Transverse colon (tissue), 4 donors: ENCODE data around the gene CREM. TPM values are rescaled to one million over a fixed set of nuclear protein-coding genes. Genes with fewer than 3 reads are reported as not detected.
A peak's percentile ranks its signal among the peaks of the same experiment; 100 is the strongest.
"Not testable (repeated sequence)": the region's sequence is repeated elsewhere in the genome, so short reads cannot be mapped to it uniquely, and the experiment has no call there.

ENCODE experiments used
- DNase-seq: peaks from one replicate; pipeline ENCODE4 v3.0.0-alpha.2; 2019
- H3K27ac ChIP-seq, 4 donors: fragments of 200-600 bp; sonication (generic); 2 replicates each; pipeline ENCODE4 v1.5.1; 2016 to 2018; ENCODE audit warnings: inconsistent platforms in 4 of 4
- H3K27me3 ChIP-seq: fragments of 200-600 bp; sonication (generic); 2 replicates; pipeline ENCODE4 v1.5.1; 2017; ENCODE audit warnings: inconsistent platforms
- H3K36me3 ChIP-seq, 4 donors: fragments of 200-600 bp; sonication (generic); 2 replicates each; pipeline ENCODE4 v1.5.1; 2017 to 2019; ENCODE audit warnings: inconsistent platforms in 4 of 4
- H3K4me1 ChIP-seq, 4 donors: fragments of 200-600 bp; sonication (generic); 2 replicates each; pipeline ENCODE4 v1.5.1; 2017 to 2020; ENCODE audit warnings: inconsistent platforms in 4 of 4
- H3K4me3 ChIP-seq, 4 donors: fragments of 200-600 bp; sonication (generic); 1 replicate in 1 of 4; 2 replicates in 3 of 4; pipeline versions ENCODE4 v1.5.1 to v1.6.1; 2017 to 2019; ENCODE audit warnings: inconsistent platforms in 4 of 4
- H3K9me3 ChIP-seq, 2 donors: fragments of 200-600 bp; sonication (generic); 2 replicates each; pipeline ENCODE4 v1.5.1; 2017 to 2019; ENCODE audit warnings: inconsistent platforms in 2 of 2
- EP300 ChIP-seq: sonication (generic); formaldehyde crosslinking; IDR thresholded peaks from one replicate; pipeline ENCODE4 v1.6.1; 2017; ENCODE audit warnings: antibody characterized with exemption, low read depth
- POLR2A ChIP-seq: fragments of 450-650 bp; IDR thresholded peaks from one replicate; pipeline ENCODE4 v1.6.1; 2016; ENCODE audit warnings: antibody characterized with exemption, mild to moderate bottlenecking, moderate library complexity
- POLR2AphosphoS5 ChIP-seq, 3 donors: sonication (generic); formaldehyde crosslinking; IDR thresholded peaks; one replicate each; pipeline ENCODE4 v1.6.1; 2016; ENCODE audit warnings: antibody characterized with exemption in 3 of 3
- WGBS, 2 donors: methylation state at CpG; one replicate each; pipeline ENCODE4 v1.1.5; 2018; ENCODE audit warnings: low coverage in 1 of 2; 5-methylcytosine and 5-hydroxymethylcytosine counted together
- in situ Hi-C, 4 donors: fragments of 200-750 bp; cut with MboI; loops; one replicate each; pipeline versions ENCODE4 v1.15.0 to v1.15.1; 2017; ENCODE audit warnings: low sequenced_read_pairs in 3 of 4, low pct_ligation_motif_present in 1 of 4, low pct_unique_long_range_greater_than_20kb in 1 of 4
- intact Hi-C: fragments of 100-400 bp; cut with DNase I; formaldehyde crosslinking; loops from one replicate; pipeline ENCODE4 v1.15.1; 2023; ENCODE audit warnings: low total_unique reads
- total RNA-seq, 4 donors: library from RNA; depleted of rRNA; stranded (reverse); fragments of >200 nt; gene quantifications; one replicate each; pipeline ENCODE4 v1.1.0, GENCODE V29; 2016
- TF ChIP-seq, protein P1 (sequence below), 5 experiments: fragments of 200-600 bp in 3 of 5; fragments of 450-650 bp in 2 of 5; sonication (generic) in 3 of 5; IDR thresholded peaks; 1 replicate in 2 of 5; 2 replicates in 3 of 5; pipeline ENCODE4 v1.5.1; 2016 to 2017; ENCODE audit warnings: antibody characterized with exemption in 5 of 5, inconsistent platforms in 3 of 5, mild to moderate bottlenecking in 2 of 5, moderate library complexity in 1 of 5

Gene CREM
- total RNA-seq, 4 donors from 2014 or later: 2.8 to 99.9 (median 21.1) TPM

- WGBS, 2 donors: 92% methylated on average over 19 of the region's 19 CpGs; no CpG with 5 or more reads in 1 of the 2 donors
- no peak overlapping the region for H3K27ac ChIP-seq
- DNase-seq: no peak
- no peaks in the 10 kb centered on the region for H3K36me3 ChIP-seq
- no peak overlapping the region for H3K4me3 ChIP-seq
- H3K9me3 ChIP-seq: no peaks in the 10 kb centered on the region
- intact Hi-C loops (no loop called here), in situ Hi-C loops (loop anchor here (5.0 to 25.0 kb wide), 3 partner anchors 90 to 227 kb away; partner anchors contain the start of gene CREM (in 1 of the 4))
- TF ChIP-seq, protein P1, sequence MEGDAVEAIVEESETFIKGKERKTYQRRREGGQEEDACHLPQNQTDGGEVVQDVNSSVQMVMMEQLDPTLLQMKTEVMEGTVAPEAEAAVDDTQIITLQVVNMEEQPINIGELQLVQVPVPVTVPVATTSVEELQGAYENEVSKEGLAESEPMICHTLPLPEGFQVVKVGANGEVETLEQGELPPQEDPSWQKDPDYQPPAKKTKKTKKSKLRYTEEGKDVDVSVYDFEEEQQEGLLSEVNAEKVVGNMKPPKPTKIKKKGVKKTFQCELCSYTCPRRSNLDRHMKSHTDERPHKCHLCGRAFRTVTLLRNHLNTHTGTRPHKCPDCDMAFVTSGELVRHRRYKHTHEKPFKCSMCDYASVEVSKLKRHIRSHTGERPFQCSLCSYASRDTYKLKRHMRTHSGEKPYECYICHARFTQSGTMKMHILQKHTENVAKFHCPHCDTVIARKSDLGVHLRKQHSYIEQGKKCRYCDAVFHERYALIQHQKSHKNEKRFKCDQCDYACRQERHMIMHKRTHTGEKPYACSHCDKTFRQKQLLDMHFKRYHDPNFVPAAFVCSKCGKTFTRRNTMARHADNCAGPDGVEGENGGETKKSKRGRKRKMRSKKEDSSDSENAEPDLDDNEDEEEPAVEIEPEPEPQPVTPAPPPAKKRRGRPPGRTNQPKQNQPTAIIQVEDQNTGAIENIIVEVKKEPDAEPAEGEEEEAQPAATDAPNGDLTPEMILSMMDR (IDR thresholded peaks at IDR 0.05): no peak
- TF ChIP-seq EP300: no peak
- no peak for TF ChIP-seq POLR2AphosphoS5 (IDR thresholded peaks at IDR 0.05)
- TF ChIP-seq POLR2A: no peak
- no peaks in the 10 kb centered on the region for H3K27me3 ChIP-seq
- H3K4me1 ChIP-seq: peaks cover 0 to 22% (median 0%) of the 10 kb centered on the region in 4 donors
Measured at GRCh38 chr10:35214607-35215020, 88.0 kb downstream of the CREM start.

DNA sequence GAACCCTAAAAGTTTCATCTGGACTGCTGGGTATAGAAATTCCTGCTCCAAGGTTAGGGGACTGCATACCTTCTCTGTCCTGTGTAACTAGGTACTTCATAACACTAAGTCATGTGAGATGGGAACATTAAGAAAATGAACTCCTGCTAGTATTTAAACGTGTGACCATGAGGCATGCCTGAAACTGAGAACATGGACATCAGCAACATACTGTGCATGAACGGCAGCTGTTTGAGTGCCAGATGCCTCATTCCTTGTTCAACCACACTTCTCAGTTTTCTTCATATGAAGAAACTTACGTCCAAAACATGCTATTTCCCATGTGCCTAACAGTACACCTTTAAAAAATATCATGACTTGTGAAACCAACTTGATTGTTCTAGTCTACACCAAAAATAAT is 88.5 kb downstream of the CREM start:
- Histone ChIP-seq H3K36me3 (no peaks in the 10 kb centered on the region), H3K27me3 (no peaks in the 10 kb centered on the region), H3K4me3 (no peak overlapping the region), H3K4me1 (peaks cover 0 to 22% (median 0%) of the 10 kb centered on the region in 4 donors), H3K27ac (no peak overlapping the region), H3K9me3 (no peaks in the 10 kb centered on the region)
- 78 to 81% methylated on average over 3 of the region's 3 CpGs for WGBS, 2 donors
- in situ Hi-C loops: loop anchor here in 3 of 4 donors (5.0 to 25.0 kb wide), 3 partner anchors 90 to 228 kb away; partner anchors contain the start of gene CREM (in 1 of the 3)
- no peak for DNase-seq
- intact Hi-C loops: no loop called here
- TF ChIP-seq EP300 (no peak), POLR2AphosphoS5 (IDR thresholded peaks at IDR 0.05) (no peak), POLR2A (no peak)
- TF ChIP-seq, protein P1 (IDR thresholded peaks at IDR 0.05): no peak

DNA sequence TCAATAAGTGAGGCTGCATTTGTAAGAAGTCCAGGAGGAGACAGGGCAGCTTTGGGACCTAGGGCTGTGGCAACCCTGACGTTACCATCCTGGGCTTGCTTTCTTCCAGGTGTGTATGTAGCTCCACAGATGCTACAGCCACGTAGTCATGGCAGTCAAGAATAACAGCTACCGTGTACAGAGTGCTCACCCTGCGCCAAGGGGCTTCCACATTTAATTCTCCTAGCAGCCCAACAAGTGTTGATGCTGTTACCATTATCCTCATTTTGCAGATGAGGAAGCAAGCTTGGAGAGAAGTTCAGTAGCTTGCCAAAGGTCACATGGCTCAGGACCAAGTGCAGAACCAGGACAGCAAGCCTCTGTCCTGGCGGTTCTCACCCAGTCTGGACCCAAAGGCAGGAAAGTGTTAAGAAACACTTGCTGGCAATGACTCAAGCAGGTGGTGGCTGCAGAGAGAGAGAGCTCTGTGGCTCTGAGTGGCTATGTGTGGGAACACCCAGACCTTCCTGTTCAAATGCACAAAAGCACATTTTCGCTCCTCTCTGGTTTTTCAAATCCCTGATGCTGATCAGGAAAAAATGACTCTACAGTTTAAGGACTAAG is 89.8 kb downstream of the CREM start:
- WGBS, 2 donors: 0 to 47% methylated on average over 1 to 6 of the region's 6 CpGs
- no peaks in the 10 kb centered on the region for H3K27me3 ChIP-seq
- H3K27ac ChIP-seq: peak overlapping the region in 3 of 4 donors; percentile 4 to 27 (median 20)
- DNase-seq: peak; percentile 38
- in situ Hi-C loops (loop anchor here in 3 of 4 donors (5.0 to 25.0 kb wide), 3 partner anchors 92 to 229 kb away; partner anchors contain the start of gene CREM (in 1 of the 3)), intact Hi-C loops (no loop called here)
- no peaks in the 10 kb centered on the region for H3K36me3 ChIP-seq
- no peak overlapping the region for H3K4me3 ChIP-seq
- TF ChIP-seq POLR2A: no peak
- TF ChIP-seq POLR2AphosphoS5 (IDR thresholded peaks at IDR 0.05): peak in 1 of 3 donors; percentile 10
- no peak for TF ChIP-seq EP300
- H3K9me3 ChIP-seq: no peaks in the 10 kb centered on the region
- H3K4me1 ChIP-seq: peaks cover 0 to 22% (median 0%) of the 10 kb centered on the region in 4 donors

DNA sequence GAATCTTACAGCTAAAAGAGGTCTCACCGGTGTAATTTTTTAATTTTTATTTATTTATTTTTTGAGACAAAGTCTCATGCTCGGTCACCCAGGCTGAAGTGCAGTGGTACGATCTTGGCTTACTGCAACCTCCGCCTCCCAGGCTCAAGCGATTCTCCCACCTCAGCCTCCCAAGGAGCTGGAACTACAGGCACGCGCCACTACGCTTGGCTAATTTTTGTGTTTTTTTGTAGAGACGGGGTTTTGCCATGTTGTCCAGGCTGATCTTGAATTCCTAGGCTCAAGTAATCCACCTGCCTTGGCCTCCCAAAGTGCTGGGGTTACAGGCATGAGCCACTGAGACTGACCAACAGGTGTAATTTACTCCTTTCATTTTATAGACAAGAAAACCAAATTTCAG is 90.3 kb downstream of the CREM start:
- H3K27me3 ChIP-seq, intact Hi-C loops, DNase-seq, H3K9me3 ChIP-seq, H3K36me3 ChIP-seq, H3K4me3 ChIP-seq: not testable (repeated sequence)
- peaks cover 0 to 22% (median 0%) of the 10 kb centered on the region in 4 donors for H3K4me1 ChIP-seq
- WGBS, 2 donors: 64 to 76% methylated on average over 4 to 9 of the region's 9 CpGs
- peak overlapping the region in 3 of 4 donors; percentile 4 to 27 (median 20) for H3K27ac ChIP-seq
- in situ Hi-C loops: loop anchor here in 3 of 4 donors (5.0 to 25.0 kb wide), 3 partner anchors 92 to 230 kb away; partner anchors contain the start of gene CREM (in 1 of the 3)

- H3K4me1 ChIP-seq: peaks cover 0 to 22% (median 0%) of the 10 kb centered on the region in 4 donors
- DNase-seq: no peak
- H3K9me3 ChIP-seq: no peaks in the 10 kb centered on the region
- H3K4me3 ChIP-seq: no peak overlapping the region
- H3K36me3 ChIP-seq: no peaks in the 10 kb centered on the region
- no peaks in the 10 kb centered on the region for H3K27me3 ChIP-seq
- WGBS, 2 donors: 63 to 64% methylated on average over 5 of the region's 5 CpGs
- H3K27ac ChIP-seq: peak overlapping the region in 2 of 4 donors; percentile 4 to 27
- no peak for TF ChIP-seq EP300
- TF ChIP-seq POLR2AphosphoS5 (IDR thresholded peaks at IDR 0.05): no peak
- no peak for TF ChIP-seq POLR2A
- TF ChIP-seq, protein P1 (IDR thresholded peaks at IDR 0.05): no peak
- in situ Hi-C loops (loop anchor here in 3 of 4 donors (5.0 to 25.0 kb wide), 3 partner anchors 93 to 230 kb away; partner anchors contain the start of gene CREM (in 1 of the 3)), intact Hi-C loops (no loop called here)
Measured at GRCh38 chr10:35217455-35217854, 90.8 kb downstream of the CREM start.
